GM21447 (cell line): ENCODE results near the gene CCDC33.

Source experiments
- ATAC-seq: cut with Tn5 transposase; IDR thresholded peaks from one replicate; pipeline ENCODE4 v1.9.1; 2021; ENCODE audit not compliant: unreplicated experiment

Gene CCDC33

DNA sequence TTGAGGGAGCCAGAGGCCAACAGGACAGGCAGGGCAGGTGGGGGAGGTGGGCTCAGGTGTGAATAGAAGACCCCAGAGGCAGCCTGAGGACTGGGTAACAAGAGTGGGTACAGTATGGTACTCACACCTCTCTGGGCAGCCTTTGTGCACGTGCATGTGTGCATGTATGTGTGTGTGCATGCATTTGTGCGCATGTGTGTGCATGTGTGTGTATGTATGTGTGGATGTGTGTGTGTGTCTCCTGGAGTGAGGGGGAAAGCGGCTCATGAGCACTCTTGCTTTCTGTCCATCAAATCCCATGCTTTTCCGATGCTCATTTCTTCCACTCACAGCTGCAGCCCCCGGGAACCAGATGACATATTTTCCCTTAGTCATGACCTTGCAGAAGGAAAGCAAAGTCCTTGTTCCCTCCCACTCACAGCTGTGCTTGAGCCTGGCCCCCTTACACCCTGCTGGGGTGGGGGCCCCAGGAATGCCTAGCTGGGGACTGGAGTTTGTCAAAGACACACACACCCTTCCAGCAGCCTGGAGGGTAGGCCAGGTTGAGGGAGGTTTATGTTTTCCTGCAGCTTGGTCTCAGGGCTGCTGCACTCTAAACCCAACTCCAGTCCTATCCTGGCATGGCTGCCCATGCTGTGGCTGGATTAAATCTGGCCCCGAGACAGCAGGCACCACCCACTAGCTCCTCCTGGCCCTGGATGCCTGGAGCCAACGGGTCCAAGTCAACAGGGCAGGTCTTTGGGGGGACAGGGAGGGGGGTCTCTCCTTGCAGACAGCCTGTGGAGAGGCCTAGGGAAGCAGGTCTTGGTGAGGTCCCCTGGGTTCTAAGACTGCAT is 22.5 kb downstream of the CCDC33 start:
- no peak for ATAC-seq

DNA sequence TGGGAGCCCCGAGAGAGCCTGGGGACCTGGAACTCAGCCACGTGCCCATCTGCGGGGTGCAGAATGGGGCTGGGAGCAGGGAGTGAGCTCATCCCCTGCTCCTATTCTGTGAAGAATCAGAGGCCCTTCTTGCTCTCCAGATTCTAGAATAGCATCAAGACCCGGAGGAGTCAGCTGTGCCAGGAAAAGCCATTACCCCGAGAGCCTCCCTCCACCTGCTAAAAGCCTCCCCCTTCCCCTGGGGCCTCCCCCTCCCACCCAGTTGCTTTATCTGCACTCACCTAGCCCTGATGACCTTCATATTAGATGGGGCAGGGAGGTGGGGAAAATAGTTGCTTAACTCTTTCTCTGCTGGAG is 23.1 kb downstream of the CCDC33 start:
- ATAC-seq, result no peak

DNA sequence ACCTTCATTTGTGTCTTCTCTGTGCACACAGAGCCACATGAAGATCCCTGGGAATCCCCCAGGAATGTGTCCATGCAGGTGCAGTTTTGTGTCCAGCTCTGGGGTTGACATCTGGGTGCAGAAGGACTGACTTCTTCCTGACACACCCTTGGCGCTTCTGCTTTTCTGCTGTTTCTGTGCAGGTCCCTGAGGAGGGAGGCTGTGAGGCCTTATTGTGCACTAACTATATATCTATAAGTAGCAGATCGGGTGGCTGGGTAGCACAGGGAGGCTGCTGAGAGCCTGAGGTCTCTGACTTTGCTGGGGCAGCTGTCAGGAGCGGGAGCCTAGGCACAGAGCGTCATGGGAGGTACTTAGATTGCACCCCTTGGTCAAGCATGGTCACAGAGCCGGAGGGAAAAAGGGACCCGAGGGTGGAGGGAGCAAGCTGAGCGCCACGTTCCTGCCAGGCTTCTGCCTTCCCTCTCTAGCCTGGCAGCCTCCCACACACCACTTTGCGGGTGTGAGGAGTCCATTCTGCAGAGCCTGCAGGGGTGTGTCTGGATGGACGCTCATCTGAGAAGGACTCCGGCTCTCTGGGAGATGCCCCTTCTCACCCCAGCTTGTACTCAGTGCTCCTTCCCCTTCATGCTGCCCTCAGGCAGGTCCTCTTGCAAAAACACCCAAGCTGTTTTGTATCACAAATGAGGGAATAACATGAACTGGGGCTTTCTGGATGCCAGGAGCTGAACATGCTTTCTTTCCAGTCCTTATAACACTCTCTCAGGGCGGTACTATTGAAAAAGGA is 23.9 kb downstream of the CCDC33 start:
- no peak for ATAC-seq

DNA sequence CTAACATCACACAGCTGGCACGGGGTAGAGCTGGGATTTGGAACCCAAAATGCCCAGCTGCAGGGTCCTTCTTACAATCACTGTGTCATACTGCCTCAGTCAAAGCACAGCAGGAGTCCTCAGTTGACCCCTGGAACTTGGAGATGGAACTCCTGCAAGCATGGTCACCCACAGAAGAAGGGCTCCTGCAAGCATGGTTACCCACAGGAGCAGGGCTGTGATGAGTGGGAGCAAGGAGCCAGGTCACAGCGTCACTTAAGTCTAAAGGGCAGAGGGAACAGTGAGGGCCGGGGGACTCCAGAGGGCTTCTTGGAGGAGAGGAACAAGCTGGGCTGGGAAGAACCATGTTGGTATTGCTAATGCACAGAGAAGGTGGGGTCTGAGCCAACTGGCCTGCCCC is 24.9 kb downstream of the CCDC33 start:
- no peak for ATAC-seq

DNA sequence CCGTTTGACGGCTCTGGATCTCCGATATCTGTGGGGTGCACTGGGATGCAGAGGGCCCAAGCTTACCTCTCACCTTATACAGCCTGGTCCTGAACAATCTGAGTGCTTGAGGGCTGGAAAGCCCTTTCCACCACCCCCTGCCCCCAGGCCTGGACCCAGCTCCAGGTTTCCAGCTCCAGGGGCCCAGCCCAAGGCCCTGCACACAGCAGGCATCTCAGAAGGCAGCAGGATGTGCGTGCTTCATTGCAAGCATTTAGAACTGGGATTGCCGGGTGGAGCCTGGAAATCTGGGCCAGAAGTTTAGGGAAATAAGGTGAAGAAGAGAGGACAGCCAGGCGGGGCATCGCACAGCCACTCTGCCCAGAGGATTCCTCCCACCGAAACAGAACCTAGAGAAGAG is 25.6 kb downstream of the CCDC33 start:
- no peak for ATAC-seq

DNA sequence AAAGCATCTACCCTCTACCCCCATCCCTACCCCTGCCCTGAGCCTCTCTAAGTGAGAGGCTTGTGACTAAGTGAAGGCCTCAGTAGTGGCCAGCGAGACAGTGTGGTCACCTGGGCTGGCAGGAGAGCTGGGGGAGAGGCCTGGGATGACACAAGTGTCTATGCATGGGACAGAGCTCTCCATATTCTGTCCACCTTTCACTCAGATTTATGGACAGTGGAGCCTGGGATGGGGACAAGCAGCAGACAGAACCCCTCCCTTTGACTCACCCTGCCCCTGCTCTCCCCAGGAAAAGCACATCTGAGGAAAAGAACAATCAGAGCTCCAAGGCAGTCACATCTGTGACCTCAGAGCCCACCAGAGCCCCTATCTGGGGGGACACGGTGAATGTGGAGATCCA is 26.0 kb downstream of the CCDC33 start:
- ATAC-seq, result no peak

DNA sequence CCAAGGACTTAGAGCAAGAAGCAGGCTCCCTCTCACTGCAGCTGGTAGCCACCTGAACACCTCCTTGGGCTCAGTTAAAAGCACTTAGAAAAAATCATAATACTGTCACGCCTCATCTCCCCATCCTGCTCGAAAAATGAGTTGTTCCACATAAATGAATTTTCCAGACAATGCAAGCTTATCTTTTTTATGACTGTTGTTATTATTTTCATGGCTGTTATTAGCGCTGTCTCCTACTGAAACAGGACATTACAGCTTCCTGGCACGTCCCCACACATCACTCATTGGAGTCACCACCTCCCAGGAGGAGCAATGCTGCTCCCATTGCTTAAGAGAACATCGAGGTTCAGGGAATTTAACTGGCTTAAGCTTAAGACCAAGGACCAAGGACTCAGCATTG is 26.5 kb downstream of the CCDC33 start:
- no peak for ATAC-seq

DNA sequence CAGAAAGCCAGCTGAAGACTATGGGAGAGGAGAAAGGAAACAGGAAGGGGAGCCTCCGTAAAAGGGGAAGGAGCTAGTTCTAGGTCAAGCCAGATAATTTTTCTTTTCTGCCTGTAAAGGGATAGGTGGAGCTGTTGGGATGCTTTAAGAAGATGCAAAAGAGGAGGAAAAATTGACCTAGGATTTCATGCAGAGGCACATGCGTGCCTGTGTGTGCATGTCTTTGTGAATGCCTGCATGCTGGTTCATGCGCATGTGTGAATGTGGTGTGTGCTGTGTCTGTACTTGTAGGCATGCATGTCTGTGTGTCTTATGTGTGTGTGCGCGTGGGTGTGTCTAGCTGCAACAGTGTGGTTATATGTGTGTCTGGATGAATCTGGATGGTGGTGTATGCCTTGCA is 27.3 kb downstream of the CCDC33 start:
- no peak for ATAC-seq

DNA sequence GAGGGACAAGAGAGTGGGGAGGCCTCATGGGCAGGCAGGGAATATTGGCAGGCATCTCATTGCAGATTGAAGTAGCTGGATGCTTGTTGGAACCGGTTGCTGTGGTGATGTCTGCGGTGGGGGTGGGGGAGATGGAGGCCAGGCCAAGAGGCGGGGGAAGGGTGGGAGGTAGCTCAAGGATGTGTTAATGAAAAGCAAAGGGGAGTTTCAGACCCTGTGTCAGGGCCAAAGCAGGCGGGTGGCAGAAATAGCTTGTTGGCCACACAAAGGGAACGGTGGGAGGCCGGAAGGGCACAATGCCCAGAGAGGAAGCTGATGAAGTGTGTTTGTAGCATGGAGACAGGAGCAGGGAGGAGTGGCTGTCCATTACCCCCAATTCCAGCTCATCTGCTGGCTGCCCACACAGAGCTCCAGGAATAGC is 28.0 kb downstream of the CCDC33 start:
- ATAC-seq, result no peak

DNA sequence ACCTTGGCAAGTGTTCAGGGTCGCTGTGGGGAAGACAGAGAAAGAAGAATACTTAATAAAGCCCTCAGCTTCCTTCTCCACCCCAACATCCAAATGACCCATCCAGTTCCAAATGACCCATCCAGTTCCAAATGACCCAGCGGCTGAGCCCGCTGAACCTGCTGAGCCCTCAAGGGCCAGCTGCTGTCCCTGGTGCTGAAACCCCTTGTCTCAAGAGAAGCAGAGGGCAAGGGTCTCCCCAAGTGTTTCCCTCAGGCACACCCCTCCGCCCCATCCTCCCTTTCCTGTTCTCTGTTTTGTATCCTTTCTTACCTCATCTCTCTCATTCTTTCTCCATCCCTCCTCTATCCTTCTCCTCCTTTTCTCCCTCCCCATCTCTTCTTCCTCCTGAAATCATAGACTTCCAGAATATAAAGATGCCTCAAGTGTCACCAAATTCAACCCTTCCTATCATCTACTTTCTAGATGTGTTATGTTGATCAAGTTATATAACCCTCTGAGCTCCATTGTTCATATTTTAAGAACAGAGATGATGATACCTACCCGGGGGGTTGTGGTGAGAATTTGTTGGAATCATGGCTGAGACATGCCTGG is 29.0 kb downstream of the CCDC33 start:
- ATAC-seq, result no peak

DNA sequence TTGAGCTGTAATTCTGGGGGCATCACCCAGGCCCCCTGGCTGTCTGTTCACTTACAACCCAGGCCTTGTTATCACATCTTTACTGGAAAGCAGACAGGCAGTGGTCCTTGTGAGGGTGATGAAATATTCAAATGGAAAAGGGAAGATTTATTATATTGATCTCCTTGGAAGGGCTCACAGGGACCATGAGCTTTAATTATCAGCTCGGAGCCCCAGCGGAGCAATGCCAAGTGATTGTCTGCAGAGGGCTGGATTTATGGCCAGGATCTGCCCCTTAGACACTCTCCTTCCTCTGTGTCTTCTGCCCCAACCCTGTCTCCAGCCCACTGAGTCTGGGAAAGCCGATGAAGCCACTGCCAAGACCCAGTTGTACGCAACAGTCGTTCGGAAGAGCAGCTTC is 31.9 kb downstream of the CCDC33 start:
- no peak for ATAC-seq

DNA sequence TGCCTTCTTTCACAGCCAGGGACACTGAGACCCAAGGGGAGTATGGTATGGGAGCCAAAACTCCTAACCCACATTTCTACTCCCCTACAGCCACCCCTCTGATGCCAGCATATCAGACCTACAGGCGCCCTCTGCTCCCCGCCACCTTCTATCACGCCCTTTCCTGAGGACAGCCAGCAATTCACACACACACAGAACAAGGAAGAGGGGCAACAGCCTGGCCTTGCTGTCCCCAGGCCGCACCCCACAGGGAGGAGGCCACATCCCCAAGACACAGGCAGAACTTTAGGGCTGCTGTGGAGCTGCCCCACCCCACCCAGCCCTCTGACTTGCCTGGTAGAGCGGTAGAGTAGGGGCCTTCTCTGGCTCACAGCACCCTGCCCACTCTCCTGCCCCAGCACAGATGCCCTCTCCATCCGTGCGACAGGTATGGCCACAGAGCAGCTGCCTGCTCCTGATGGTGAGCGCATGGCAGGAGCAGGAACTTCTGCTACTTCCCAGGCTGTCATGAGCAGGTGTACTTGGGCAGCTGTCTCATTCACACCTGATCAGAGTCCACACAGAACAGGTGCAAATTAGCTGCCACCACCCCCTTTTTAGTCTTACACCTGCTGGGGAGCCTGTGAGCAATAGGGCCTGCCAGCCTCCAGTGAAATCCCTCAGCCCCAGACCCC is 33.4 kb downstream of the CCDC33 start:
- no peak for ATAC-seq

DNA sequence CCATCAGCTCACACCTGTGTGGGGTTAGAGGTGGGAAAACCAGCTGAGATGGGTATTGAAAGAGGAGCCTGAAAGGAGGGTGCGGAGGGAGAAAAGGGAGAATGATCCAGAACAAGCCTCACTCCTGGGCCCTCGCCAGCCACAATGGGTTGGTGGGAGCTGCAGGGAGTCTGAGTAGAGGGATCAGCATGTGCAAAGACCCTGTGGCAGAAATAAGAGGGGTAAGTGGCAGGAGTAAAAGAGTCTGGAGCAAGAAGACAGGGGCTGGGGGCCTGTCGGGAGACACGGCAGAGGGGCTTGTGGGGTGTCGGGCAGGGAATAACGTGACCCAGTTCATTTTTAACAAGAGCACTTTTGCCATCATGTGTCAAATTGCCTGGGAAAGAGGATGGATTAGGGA is 34.0 kb downstream of the CCDC33 start:
- ATAC-seq, result no peak

DNA sequence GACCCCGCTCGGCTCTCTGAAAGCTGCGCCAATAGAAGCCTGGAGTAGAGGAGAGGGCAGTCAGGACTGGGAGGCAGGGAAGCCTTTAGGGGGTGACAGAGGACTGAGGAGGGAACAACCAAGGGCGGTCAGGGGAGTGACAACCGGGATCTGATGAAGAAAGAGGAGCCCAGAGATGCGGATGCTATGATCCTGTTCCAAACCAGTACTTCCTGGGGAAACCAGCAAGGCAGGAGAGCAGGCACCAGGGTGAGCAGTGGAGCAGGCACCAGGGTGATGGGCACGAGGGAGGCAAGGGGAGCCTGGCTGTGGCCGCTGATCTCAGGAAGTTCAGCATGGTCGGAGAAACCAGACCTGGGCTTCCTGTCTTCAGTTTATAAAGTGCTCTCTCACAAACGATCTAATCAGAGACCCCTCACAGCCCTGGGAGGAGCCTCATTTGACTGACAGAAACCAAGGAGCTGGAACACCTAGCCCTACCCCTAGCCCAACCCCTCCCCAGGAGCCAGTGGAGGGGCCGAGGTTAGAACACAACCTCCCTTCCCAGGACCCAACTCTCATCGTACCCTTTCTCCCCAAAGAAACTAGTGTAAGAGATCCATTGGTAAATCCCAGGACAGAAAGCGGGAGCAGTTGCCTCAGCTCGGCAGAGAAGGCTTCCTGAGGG is 34.9 kb downstream of the CCDC33 start:
- no peak for ATAC-seq

DNA sequence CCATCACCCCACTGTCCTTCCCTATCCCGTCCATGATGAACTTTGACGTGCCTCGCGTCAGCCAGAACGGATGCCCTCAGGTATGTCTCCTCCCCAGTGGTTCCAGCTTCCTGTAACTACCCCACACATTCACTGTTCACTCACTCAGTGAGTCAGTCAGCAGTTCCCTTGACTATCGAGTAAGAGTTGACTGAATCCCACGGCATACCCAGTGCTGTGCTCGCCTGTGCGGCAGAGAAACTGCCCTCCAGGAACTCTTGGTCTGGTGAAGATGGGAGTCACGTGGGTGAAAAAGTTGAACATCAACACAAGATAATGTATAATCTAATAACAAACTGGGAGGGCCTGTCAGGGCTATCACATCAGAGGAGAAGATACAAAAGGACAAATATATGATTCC is 36.7 kb downstream of the CCDC33 start:
- ATAC-seq, result no peak

DNA sequence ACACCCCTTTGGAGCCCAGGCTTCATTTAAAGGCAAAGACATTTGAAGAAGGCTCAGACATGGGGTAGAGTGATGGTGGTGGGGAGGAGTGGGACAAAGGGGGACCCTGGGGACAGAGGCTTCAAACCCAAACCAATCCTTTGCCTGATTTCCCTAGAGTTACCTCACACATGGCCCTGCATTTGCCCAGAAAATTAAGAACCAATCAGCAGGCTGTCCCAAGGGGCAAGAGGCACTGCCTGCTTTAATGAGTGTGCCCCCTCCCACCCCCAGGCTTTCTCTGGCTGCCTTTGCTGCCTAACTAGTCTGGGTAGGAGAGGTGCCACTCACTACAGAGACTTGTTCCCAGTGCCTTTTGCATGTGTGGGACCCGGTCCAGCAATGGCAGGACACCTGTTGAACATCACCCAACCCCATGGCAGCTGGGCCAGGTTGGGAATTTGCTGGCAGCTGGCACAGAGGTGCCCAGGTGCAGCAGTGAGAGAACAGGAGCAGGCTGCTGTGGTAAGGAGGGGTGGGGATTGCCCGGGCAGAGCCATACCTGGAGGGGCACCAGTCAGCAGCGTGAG is 38.4 kb downstream of the CCDC33 start:
- no peak for ATAC-seq

DNA sequence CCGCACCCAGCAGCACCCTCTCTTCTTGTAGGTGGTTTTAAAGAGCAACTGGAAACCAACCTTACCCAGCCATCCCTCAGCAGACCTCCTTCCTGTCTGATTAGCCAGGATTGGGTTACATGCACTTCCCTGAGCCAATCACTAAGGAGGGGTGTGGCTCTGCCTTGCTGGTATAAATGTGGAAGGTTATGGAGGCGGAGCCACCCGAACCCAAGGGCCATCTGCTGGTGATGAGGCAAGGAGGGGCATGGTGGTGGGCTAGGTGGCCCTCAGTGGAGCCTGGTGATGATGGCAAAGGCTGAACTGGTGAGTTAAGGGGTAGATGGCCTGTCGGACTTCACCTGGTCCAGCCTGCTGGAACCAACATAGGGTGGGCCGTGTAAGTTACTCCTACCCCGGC is 39.8 kb downstream of the CCDC33 start:
- ATAC-seq, result no peak

DNA sequence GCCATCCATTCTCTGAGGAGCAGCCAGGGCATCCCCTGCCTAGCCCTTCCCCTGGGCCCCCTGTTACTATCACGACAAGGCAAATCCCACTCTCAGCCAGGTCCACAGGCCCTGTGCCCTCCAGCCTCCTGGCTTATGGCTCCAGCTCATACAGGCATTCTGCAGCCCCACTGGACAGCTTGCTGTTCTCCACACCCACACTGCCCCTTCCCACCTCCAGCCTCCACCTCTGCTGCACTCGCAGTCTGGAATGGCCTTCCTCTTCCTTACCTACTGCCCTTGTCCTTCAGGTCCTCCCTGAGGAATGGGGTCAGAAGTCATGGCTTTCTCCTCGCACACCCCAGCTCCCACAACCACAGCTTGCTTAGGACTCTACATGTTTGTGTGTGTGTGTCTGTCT is 40.4 kb downstream of the CCDC33 start:
- ATAC-seq, result no peak

DNA sequence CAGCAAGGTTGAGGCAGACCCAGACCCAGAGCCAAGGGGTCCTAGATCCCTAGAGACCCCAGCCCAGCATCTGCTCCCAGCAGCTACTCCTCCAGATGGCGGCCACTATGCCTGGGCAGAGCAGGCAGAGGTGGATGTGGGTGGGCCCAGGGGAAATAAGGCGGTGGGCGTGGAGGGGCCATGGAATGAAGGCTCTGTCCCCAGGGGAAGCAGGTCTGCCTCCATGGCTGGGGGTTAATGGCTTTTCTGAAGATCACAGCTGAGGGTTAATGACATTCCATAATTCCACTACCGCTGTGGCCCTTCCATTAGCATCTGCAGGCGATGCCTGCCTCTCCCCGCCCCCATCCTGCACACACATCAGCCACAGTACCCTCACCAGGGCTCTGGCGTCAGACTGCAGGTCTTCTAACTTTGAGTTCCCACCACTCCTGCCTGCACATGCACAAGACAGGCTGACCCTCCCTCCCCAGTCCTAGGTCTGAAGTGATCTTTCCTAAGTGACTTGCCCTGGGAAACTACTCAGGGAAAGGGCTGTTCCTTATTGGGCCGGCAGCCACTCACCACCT is 41.2 kb downstream of the CCDC33 start:
- ATAC-seq, result no peak

DNA sequence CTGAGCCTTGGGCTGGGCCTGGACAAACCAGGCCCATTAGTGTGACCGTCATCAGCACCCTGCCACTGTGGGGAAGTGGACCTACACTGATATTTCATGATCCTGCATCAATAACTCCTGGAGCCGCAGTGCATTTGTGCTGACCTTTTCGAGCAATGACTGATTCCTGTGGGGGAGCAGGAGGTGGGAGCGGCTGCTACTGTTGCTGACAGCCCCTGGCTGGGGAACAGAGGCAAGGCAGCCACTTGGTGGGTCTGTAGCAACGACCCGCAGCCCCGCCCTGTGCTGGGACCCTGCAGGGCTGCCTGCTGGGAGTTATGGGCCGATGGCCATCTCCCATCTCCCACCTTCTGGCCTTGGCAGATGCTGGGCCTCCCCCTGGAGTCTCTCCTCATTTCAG is 42.1 kb downstream of the CCDC33 start:
- no peak for ATAC-seq
